Measurements from ENCODE around the gene ZNF419.
"Not testable (repeated sequence)": the region's sequence is repeated elsewhere in the genome, so short reads cannot be mapped to it uniquely, and the experiment has no call there.

ZNF419 gene

GRCh38 chr19:57487477-57488298 lies at the start of gene ZNF419:
Gene ZNF419 (plus strand): TSS chr19:57487750. CDS start chr19:57487951, 201 bp downstream.
- peak; percentile 87 to 97 for DNase-seq

- DNase-seq = no peak
These were observed 49.6 kb upstream of the ZNF419 start for GRCh38 chr19:57437931-57438330.

- no peak for DNase-seq
These were observed 48.6 kb upstream of the ZNF419 start for GRCh38 chr19:57438925-57439324.

GRCh38 chr19:57441979-57442752 lies 45.4 kb upstream of the ZNF419 start:
- DNase-seq = no peak

GRCh38 chr19:57443121-57443696 lies 44.3 kb upstream of the ZNF419 start:
- no peak for DNase-seq

GRCh38 chr19:57452307-57452706 lies 35.2 kb upstream of the ZNF419 start:
- DNase-seq = no peak

- DNase-seq = peak in 1 of 2 experiments; percentile 4
These were observed 21.7 kb upstream of the ZNF419 start for GRCh38 chr19:57465680-57466381.

GRCh38 chr19:57466489-57466888 lies 21.1 kb upstream of the ZNF419 start:
- DNase-seq = no peak

GRCh38 chr19:57473646-57474045 lies 13.9 kb upstream of the ZNF419 start:
- DNase-seq = no peak

- DNase-seq = peak; percentile 94 to 98
These were observed 10.2 kb upstream of the ZNF419 start, which contains the start of gene ZNF772 for GRCh38 chr19:57477191-57478008. Gene ZNF772 (minus strand): TSS chr19:57477566. CDS start chr19:57477309, 257 bp downstream.

GRCh38 chr19:57488299-57488644 lies 722 bp downstream of the ZNF419 start:
- not testable (repeated sequence) for DNase-seq

- not testable (repeated sequence) for DNase-seq
These were observed 11.8 kb downstream of the ZNF419 start for GRCh38 chr19:57499332-57499679.

- DNase-seq = peak; percentile 95 to 96
These were observed 12.3 kb downstream of the ZNF419 start, which contains the start of gene ZNF773 for GRCh38 chr19:57499680-57500395. Gene ZNF773 (plus strand): TSS chr19:57499938. CDS start chr19:57500081, 143 bp downstream.

- DNase-seq = not testable (repeated sequence)
These were observed 12.8 kb downstream of the ZNF419 start for GRCh38 chr19:57500400-57500799.

GRCh38 chr19:57506163-57506562 lies 18.6 kb downstream of the ZNF419 start:
- no peak for DNase-seq

GRCh38 chr19:57511484-57511883 lies 23.9 kb downstream of the ZNF419 start:
- no peak for DNase-seq

GRCh38 chr19:57512845-57513244 lies 25.3 kb downstream of the ZNF419 start:
- no peak for DNase-seq

- DNase-seq = no peak
These were observed 27.7 kb downstream of the ZNF419 start for GRCh38 chr19:57515255-57515654.

GRCh38 chr19:57518021-57518420 lies 30.5 kb downstream of the ZNF419 start:
- DNase-seq = not testable (repeated sequence)

- DNase-seq = peak; percentile 95 to 96
These were observed 39.8 kb downstream of the ZNF419 start, which contains the start of gene ZNF549 for GRCh38 chr19:57527136-57527881. Gene ZNF549 (plus strand): TSS chr19:57527356. CDS start chr19:57527574, 218 bp downstream.

All from NCI-H1930 (cell line).